ENCODE data around the gene AGBL4. TPM values are rescaled to one million over a fixed set of nuclear protein-coding genes. Genes with fewer than 3 reads are reported as not detected.

The AGBL4 gene
- total and polyA plus RNA-seq, 9 of the 15 experiments (the other 6 are each of a cell fraction or from before 2014, with no cell fraction given) = 0.11 TPM; not detected in 7

DNA sequence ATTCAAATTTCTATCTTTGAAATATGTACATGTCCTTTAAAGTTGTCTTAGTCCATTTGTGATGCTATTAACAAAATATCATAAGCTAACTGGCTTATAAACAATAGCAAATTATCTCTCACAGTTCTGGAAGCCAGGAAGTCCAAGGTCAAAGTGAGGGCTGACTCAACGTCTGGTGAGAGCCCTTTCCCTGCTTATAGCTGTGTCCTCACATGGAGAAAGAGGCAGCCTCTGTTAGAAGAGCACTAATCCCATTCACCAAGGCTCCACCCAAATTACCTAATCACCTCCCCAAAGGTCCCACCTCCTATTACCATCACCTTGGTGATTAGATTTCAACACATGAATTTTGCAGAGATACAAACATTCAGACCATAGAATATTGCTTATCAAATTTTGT, 797.0 kb downstream of the AGBL4 start:
- in situ Hi-C loops (cut with MboI) = no loop called here
- Histone ChIP-seq H3K27me3 (ENCODE audit: control insufficient read depth in 2 of 2, insufficient read depth in 2 of 2, low read length in 2 of 2) (no peaks in the 10 kb centered on the region), H3K4me1 (replicated peaks in 1 of 2; ENCODE audit: control insufficient read depth in 2 of 2, insufficient read depth in 2 of 2, low read length in 2 of 2) (no peaks in the 10 kb centered on the region), H2AFZ (ENCODE audit: low read depth, low read length) (no peak overlapping the region), H3K9me3 (replicated peaks; ENCODE audit: control insufficient read depth, insufficient read depth, low read depth, low read length) (no peaks in the 10 kb centered on the region), H3K4me2 (ENCODE audit: insufficient read depth, low read length) (no peak overlapping the region), H3K79me2 (ENCODE audit: control insufficient read depth, insufficient read depth, low read length) (no peaks in the 10 kb centered on the region), H3K36me3 (ENCODE audit: control insufficient read depth, insufficient read depth, low read length) (no peaks in the 10 kb centered on the region), H3K9ac (ENCODE audit: insufficient read depth in 1 of 2, low read depth in 2 of 2, low read length in 2 of 2) (no peak overlapping the region), H3K27ac (ENCODE audit: extremely low read depth, low read depth, low read length) (no peak overlapping the region), H3K4me3 (no peak overlapping the region), H3K9me1 (ENCODE audit: control insufficient read depth, insufficient read depth, low read length) (no peaks in the 10 kb centered on the region), H4K20me1 (replicated peaks; ENCODE audit: control insufficient read depth, insufficient read depth, low read length) (no peaks in the 10 kb centered on the region)
- ATAC-seq = no peak
- ChIA-PET POLR2A (no interaction called here), CTCF (ENCODE audit: low intra/inter-chr PET ratio) (no interaction called here)
- BruUV-seq (replicated peaks) = no TSS peak
- intact Hi-C loops (cut with micrococcal nuclease) = no loop called here
- 0% methylated on average over 1 of the region's 1 CpG for WGBS (ENCODE audit: insufficient coverage, low coverage, missing lambda C conversion rate)
- DNase-seq (ENCODE audit: extremely low read depth in 1 of 4, low spot score in 3 of 4) = no peak
- no peak for FAIRE-seq
- no peak for TF ChIP-seq KDM1A (IDR thresholded peaks at IDR 0.05)
- TF ChIP-seq ESRRB (CRISPR knock-in tag; IDR thresholded peaks at IDR 0.05; ENCODE audit: borderline replicate concordance) = no peak
- TF ChIP-seq, protein P1, sequence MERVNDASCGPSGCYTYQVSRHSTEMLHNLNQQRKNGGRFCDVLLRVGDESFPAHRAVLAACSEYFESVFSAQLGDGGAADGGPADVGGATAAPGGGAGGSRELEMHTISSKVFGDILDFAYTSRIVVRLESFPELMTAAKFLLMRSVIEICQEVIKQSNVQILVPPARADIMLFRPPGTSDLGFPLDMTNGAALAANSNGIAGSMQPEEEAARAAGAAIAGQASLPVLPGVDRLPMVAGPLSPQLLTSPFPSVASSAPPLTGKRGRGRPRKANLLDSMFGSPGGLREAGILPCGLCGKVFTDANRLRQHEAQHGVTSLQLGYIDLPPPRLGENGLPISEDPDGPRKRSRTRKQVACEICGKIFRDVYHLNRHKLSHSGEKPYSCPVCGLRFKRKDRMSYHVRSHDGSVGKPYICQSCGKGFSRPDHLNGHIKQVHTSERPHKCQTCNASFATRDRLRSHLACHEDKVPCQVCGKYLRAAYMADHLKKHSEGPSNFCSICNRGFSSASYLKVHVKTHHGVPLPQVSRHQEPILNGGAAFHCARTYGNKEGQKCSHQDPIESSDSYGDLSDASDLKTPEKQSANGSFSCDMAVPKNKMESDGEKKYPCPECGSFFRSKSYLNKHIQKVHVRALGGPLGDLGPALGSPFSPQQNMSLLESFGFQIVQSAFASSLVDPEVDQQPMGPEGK (CRISPR knock-in tag; IDR thresholded peaks at IDR 0.05; ENCODE audit: borderline replicate concordance) = no peak
- TF ChIP-seq MYNN (IDR thresholded peaks at IDR 0.05) = no peak
- no peak for TF ChIP-seq MYNN (CRISPR knock-in tag; IDR thresholded peaks at IDR 0.05)
- no peak for TF ChIP-seq FOXM1 (IDR thresholded peaks at IDR 0.05; ENCODE audit: low read depth)
- TF ChIP-seq FOXM1 (CRISPR knock-in tag; IDR thresholded peaks at IDR 0.05; ENCODE audit: low read depth) = no peak
- TF ChIP-seq NR3C1 (CRISPR knock-in tag; IDR thresholded peaks at IDR 0.05) = no peak
- TF ChIP-seq ZNF175 (CRISPR knock-in tag; IDR thresholded peaks at IDR 0.05; ENCODE audit: low read depth) = no peak
- no peak for TF ChIP-seq FOSL1 (tag; conservative IDR thresholded peaks at IDR 0.05)
- TF ChIP-seq STAT5A (IDR thresholded peaks at IDR 0.05; ENCODE audit: borderline replicate concordance, low read length) = no peak
- TF ChIP-seq GATAD2A (IDR thresholded peaks at IDR 0.05) = no peak
- no peak for TF ChIP-seq EWSR1 (IDR thresholded peaks at IDR 0.05; ENCODE audit: borderline replicate concordance, low read depth, partially characterized antibody)
- no peak for TF ChIP-seq PCBP2 (IDR thresholded peaks at IDR 0.05; ENCODE audit: low read depth, low read length, poor library complexity, severe bottlenecking)
